Lower leg skin (tissue), 3 donors: ENCODE data around the gene DCAF7.

Experiments used
- CTCF ChIP-seq, 3 donors: fragments of 450-650 bp; IDR thresholded peaks; one replicate each; pipeline ENCODE4 v1.5.1; 2016; ENCODE audit warnings: antibody characterized with exemption in 3 of 3, mild to moderate bottlenecking in 3 of 3, moderate library complexity in 2 of 3
- POLR2A ChIP-seq, 2 donors: fragments of 450-650 bp; IDR thresholded peaks; one replicate each; pipeline ENCODE4 v1.6.1; 2016 to 2017; ENCODE audit warnings: antibody characterized with exemption in 2 of 2, mild to moderate bottlenecking in 1 of 2, moderate library complexity in 1 of 2

GRCh38 chr17:63634163-63634562 lies 83.9 kb downstream of the DCAF7 start:
- no peak for TF ChIP-seq POLR2A (IDR thresholded peaks at IDR 0.05)
- TF ChIP-seq CTCF (IDR thresholded peaks at IDR 0.05): no peak
